GM12878 (cell line): ENCODE data around the gene NUP107. TPM values are rescaled to one million over a fixed set of nuclear protein-coding genes. Genes with fewer than 3 reads are reported as not detected.

Experiments
- ATAC-seq: fragments of 200-7000 bp; cut with Tn5 transposase; 3 replicates; pipeline ENCODE4 v1.9.1; 2020; ENCODE audit warnings: mild to moderate bottlenecking, moderate library complexity
- BruUV-seq: library from RNA; stranded (reverse); fragments of 400-500 nt; replicated peaks from 2 replicates; lab custom pipeline; 2021; lab: Mats Ljungman, UMichigan
- CTCF ChIA-PET: fragments of 300-600 bp; sonication (Branson Sonifier 250); formaldehyde crosslinking; extraction: SDS; loops from one replicate; lab custom pipeline; 2021; ENCODE audit warnings: inconsistent platforms; lab: Yijun Ruan, JAX
- POLR2A ChIA-PET: fragments of 350-600 bp; formaldehyde crosslinking; extraction: SDS; loops from one replicate; lab custom pipeline; 2021; ENCODE audit warnings: inconsistent platforms; lab: Charles Lee
- RAD21 ChIA-PET: fragments of 300-600 bp; sonication (Branson Sonifier 250); formaldehyde crosslinking; loops from one replicate; lab custom pipeline; 2023; ENCODE audit warnings: antibody characterized with exemption; ENCODE audit not compliant: unreplicated experiment; lab: Charles Lee
- SMC1A ChIA-PET: fragments of 300-600 bp; sonication (Branson Sonifier 250); formaldehyde crosslinking; loops from one replicate; lab custom pipeline; 2023; ENCODE audit not compliant: unreplicated experiment, uncharacterized antibody; lab: Charles Lee
- DNase-seq: peaks from one replicate; pipeline ENCODE4 v3.0.0-alpha.2; 2011; ENCODE audit warnings: low read depth, low spot score
- FAIRE-seq: peaks from 3 replicates; lab custom pipeline; 2011; peaks lifted over from hg19 to GRCh38; lab: Jason Lieb, UNC
- H2AFZ ChIP-seq: 2 replicates; pipeline ENCODE4 v1.6.0; 2011; ENCODE audit warnings: low read depth, low read length, control low read depth; ENCODE audit not compliant: control insufficient read depth
- H3K27ac ChIP-seq: 2 replicates; pipeline ENCODE4 v1.5.1; 2011; ENCODE audit warnings: control low read depth; ENCODE audit not compliant: control insufficient read depth, insufficient read depth
- H3K27me3 ChIP-seq, 2 experiments: replicated peaks in 1 of 2; 2 replicates each; pipeline versions ENCODE4 v1.6.0 to v1.6.1; 2011; ENCODE audit warnings: low read length in 1 of 2; ENCODE audit not compliant: control insufficient read depth in 2 of 2, insufficient read depth in 2 of 2
- H3K36me3 ChIP-seq, 2 experiments: 2 replicates each; pipeline ENCODE4 v1.5.1; 2011; ENCODE audit warnings: low read length in 1 of 2; ENCODE audit not compliant: control insufficient read depth in 2 of 2, insufficient read depth in 2 of 2
- H3K4me1 ChIP-seq: 2 replicates; pipeline ENCODE4 v1.6.1; 2011; ENCODE audit warnings: mild to moderate bottlenecking, low read length, moderate library complexity, mixed read lengths; ENCODE audit not compliant: control insufficient read depth, insufficient read depth
- H3K4me2 ChIP-seq: 2 replicates; pipeline ENCODE4 v1.6.0; 2011; ENCODE audit warnings: control low read depth; ENCODE audit not compliant: control insufficient read depth, insufficient read depth
- H3K4me3 ChIP-seq: fragments of 200-600 bp; sonication (generic); 2 replicates; pipeline ENCODE4 v1.5.1; 2016
- H3K79me2 ChIP-seq: 2 replicates; pipeline ENCODE4 v1.6.0; 2011; ENCODE audit warnings: low read length; ENCODE audit not compliant: control insufficient read depth, insufficient read depth
- H3K9ac ChIP-seq: 2 replicates; pipeline ENCODE4 v1.8.0; 2011; ENCODE audit warnings: low read length, control low read depth, mixed read lengths; ENCODE audit not compliant: control insufficient read depth, insufficient read depth
- H3K9me3 ChIP-seq: replicated peaks from 3 replicates; pipeline ENCODE4 v1.5.1; 2011; ENCODE audit warnings: mild to moderate bottlenecking, low read length; ENCODE audit not compliant: control insufficient read depth, insufficient read depth
- H4K20me1 ChIP-seq: 2 replicates; pipeline ENCODE4 v1.6.0; 2011; ENCODE audit not compliant: control insufficient read depth, insufficient read depth
- CEBPB ChIP-seq, 2 experiments: fragments of 150-350 bp in 1 of 2; IDR thresholded peaks; 2 replicates each; pipeline ENCODE4 v1.6.1; 2012 to 2014; ENCODE audit warnings: low read depth in 2 of 2, low read length in 2 of 2, borderline replicate concordance in 1 of 2, inconsistent platforms in 1 of 2
- E2F8 ChIP-seq: fragments of 450-650 bp; IDR thresholded peaks from 2 replicates; pipeline ENCODE4 v1.6.1; 2018; ENCODE audit warnings: mild to moderate bottlenecking, low read depth, moderate library complexity; ENCODE audit not compliant: partially characterized antibody
- ELK1 ChIP-seq: IDR thresholded peaks from 2 replicates; pipeline ENCODE4 v1.6.1; 2012; ENCODE audit warnings: low read depth, low read length, improper control_type of control experiment
- GABPA ChIP-seq: IDR thresholded peaks from 2 replicates; pipeline ENCODE4 v1.6.1; 2014; ENCODE audit warnings: antibody characterized with exemption, low read depth, mild to moderate bottlenecking, inconsistent platforms
- HDAC2 ChIP-seq: fragments of 200-600 bp; sonication (generic); IDR thresholded peaks from 2 replicates; pipeline ENCODE4 v1.6.1; 2017
- MTA2 ChIP-seq: fragments of 450-650 bp; IDR thresholded peaks from 2 replicates; pipeline ENCODE4 v1.6.1; 2016; ENCODE audit warnings: low read depth, mild to moderate bottlenecking, moderate library complexity
- NRF1 ChIP-seq: conservative IDR thresholded peaks from 2 replicates; pipeline ENCODE4 v1.6.1; 2011; ENCODE audit warnings: mild to moderate bottlenecking, low read depth, low read length, improper control_type of control experiment
- RB1 ChIP-seq: fragments of 450-650 bp; formaldehyde crosslinking; IDR thresholded peaks from 2 replicates; pipeline ENCODE4 v1.6.1; 2017; ENCODE audit warnings: mild to moderate bottlenecking, borderline replicate concordance
- RCOR1 ChIP-seq: conservative IDR thresholded peaks from 2 replicates; pipeline ENCODE4 v1.6.1; 2012; ENCODE audit warnings: low read depth, low read length, improper control_type of control experiment
- SP1 ChIP-seq: IDR thresholded peaks from one replicate; pipeline ENCODE4 v1.6.1; 2011; ENCODE audit warnings: low read depth, low read length
- SUZ12 ChIP-seq: fragments of 200-600 bp; sonication (generic); IDR thresholded peaks from one replicate; pipeline ENCODE4 v1.6.1; 2018; ENCODE audit warnings: antibody characterized with exemption, mild to moderate bottlenecking; ENCODE audit not compliant: unreplicated experiment
- WGBS: methylation state at CpG from one replicate; pipeline ENCODE4 v1.1.6; 2016; ENCODE audit warnings: low lambda C conversion rate; ENCODE audit not compliant: insufficient replicate concordance, insufficient coverage; ENCODE audit errors: missing lambda C conversion rate; 5-methylcytosine and 5-hydroxymethylcytosine counted together
- in situ Hi-C: fragments of 300-500 bp; cut with MboI; formaldehyde crosslinking; loops from 9 replicates; pipeline ENCODE4 v1.14.3; 2018; ENCODE audit warnings: mixed read lengths
- intact Hi-C: fragments of 100-400 bp; cut with micrococcal nuclease; formaldehyde crosslinking; loops from one replicate; pipeline ENCODE4 v1.14.2; 2022; ENCODE audit not compliant: unreplicated experiment
- polyA plus RNA-seq, 11 experiments: library from polyadenylated mRNA; depleted of rRNA in 4 of 11; unstranded in 6 of 11; stranded (reverse) in 5 of 11; fragments of >200 nt; fragmentation: Nextera tagmentation in 4 of 11; fragmentation: Illumina TruSeq in 1 of 11; extraction: Ambion mirVana in 4 of 11; extraction: Trizol in 1 of 11; gene quantifications; 1 replicate in 1 of 11; 2 replicates in 10 of 11; pipeline versions ENCODE4 v1.2.1 to v1.2.3, GENCODE V29; 2011 to 2016; ENCODE audit warnings: inconsistent platforms in 2 of 11, missing spikeins in 2 of 11, low read depth in 1 of 11
- total RNA-seq, 4 experiments: library from RNA; depleted of rRNA in 3 of 4; stranded (reverse); fragments of >200 nt in 3 of 4; fragmentation: Illumina TruSeq in 1 of 4; extraction: Trizol in 1 of 4; gene quantifications; 2 replicates each; pipeline versions ENCODE4 v1.2.1 to v1.2.3, GENCODE V29; 2013 to 2021

NUP107 gene
- total and polyA plus RNA-seq, 10 of the 15 experiments (the other 5 are each of a cell fraction or from before 2014, with no cell fraction given): 73.4 to 132 (median 92.4) TPM

GRCh38 chr12:68788554-68789143 lies 101.9 kb downstream of the NUP107 start:
- in situ Hi-C loops (no loop called here), intact Hi-C loops (no loop called here)
- H3K4me1 ChIP-seq: no peaks in the 10 kb centered on the region; the same call in 1 of the 2 replicates
- H4K20me1 ChIP-seq: no peaks in the 10 kb centered on the region
- no peak overlapping the region for H3K4me2 ChIP-seq
- no peak for ATAC-seq
- no peaks in the 10 kb centered on the region for H3K36me3 ChIP-seq
- DNase-seq: no peak
- no peaks in the 10 kb centered on the region; the same call in 2 of the 3 replicates for H3K9me3 ChIP-seq
- WGBS: 85% methylated on average over 3 of the region's 3 CpGs
- no peaks in the 10 kb centered on the region for H3K79me2 ChIP-seq
- ChIA-PET RAD21 (interaction anchor here (1.1 kb wide), 1 partner anchor 20 kb away, joined by 3 read pairs; the partner anchor contains the start of gene MDM2), POLR2A (interaction anchor here (0.9 to 1.4 kb wide), 2 partner anchors 15 to 19 kb away, joined by 4 to 6 read pairs; partner anchors contain the start of gene MDM2), CTCF (interaction anchor here (0.8 kb wide), 1 partner anchor 19 kb away, joined by 3 read pairs; the partner anchor contains the start of gene MDM2), SMC1A (interaction anchor here (0.7 to 2.7 kb wide), 5 partner anchors 11 to 416 kb away, joined by 3 to 12 read pairs (median 6); partner anchors contain the start of genes MDM2 and SLC35E3)
- no peak overlapping the region for H3K4me3 ChIP-seq
- H2AFZ ChIP-seq: no peak overlapping the region
- no TSS peak for BruUV-seq
- H3K9ac ChIP-seq: no peak overlapping the region
- no peak overlapping the region for H3K27ac ChIP-seq
- FAIRE-seq: no peak
- no peaks in the 10 kb centered on the region for H3K27me3 ChIP-seq
- TF ChIP-seq HDAC2: no peak
- TF ChIP-seq MTA2: no peak

GRCh38 chr12:68789144-68789878 lies 102.5 kb downstream of the NUP107 start:
- ATAC-seq: no peak
- TF ChIP-seq SP1 (no peak), GABPA (no peak), E2F8 (no peak), SUZ12 (no peak), RB1 (no peak), RCOR1 (no peak), ELK1 (no peak), NRF1 (no peak), CEBPB (IDR thresholded peaks at IDR 0.05; ENCODE audit: borderline replicate concordance in 1 of 2, low read depth in 2 of 2, low read length in 2 of 2) (no peak)

More at GRCh38 chr12:68789144-68789878, 102.5 kb downstream of the NUP107 start:
- SMC1A ChIA-PET: interaction anchor here (1.5 kb wide), 1 partner anchor 25 kb away, joined by 3 read pairs; no protein-coding TSS in a partner anchor
- RAD21 ChIA-PET: interaction anchor here (1.1 kb wide), 1 partner anchor 19 kb away, joined by 3 read pairs; the partner anchor contains the start of gene MDM2
- POLR2A ChIA-PET: interaction anchor here (0.9 to 1.4 kb wide), 2 partner anchors 14 to 18 kb away, joined by 4 to 6 read pairs; partner anchors contain the start of gene MDM2
- Histone ChIP-seq H3K4me1 (no peaks in the 10 kb centered on the region; the same call in 1 of the 2 replicates), H3K9me3 (no peaks in the 10 kb centered on the region; the same call in 2 of the 3 replicates), H3K27ac (no peak overlapping the region), H2AFZ (no peak overlapping the region), H3K4me3 (no peak overlapping the region), H4K20me1 (no peaks in the 10 kb centered on the region), H3K27me3 (no peaks in the 10 kb centered on the region), H3K36me3 (no peaks in the 10 kb centered on the region), H3K4me2 (no peak overlapping the region), H3K79me2 (no peaks in the 10 kb centered on the region), H3K9ac (no peak overlapping the region)
- DNase-seq (no peak), FAIRE-seq (no peak)
- in situ Hi-C loops: no loop called here
- BruUV-seq: no TSS peak
- intact Hi-C loops: no loop called here
- WGBS: 85% methylated on average over 14 of the region's 14 CpGs
- CTCF ChIA-PET: interaction anchor here (0.8 kb wide), 1 partner anchor 19 kb away, joined by 3 read pairs; the partner anchor contains the start of gene MDM2
